DND-41 (cell line): ENCODE data around the gene DCTPP1.

Experiments used
- ATAC-seq: fragments of 200-7000 bp; cut with Tn5 transposase; 3 replicates; pipeline ENCODE4 v1.9.1; 2021; ENCODE audit warnings: low read depth; ENCODE audit not compliant: insufficient read depth
- DNase-seq: peaks from one replicate; pipeline ENCODE4 v3.0.0-alpha.2; 2020
- H2AFZ ChIP-seq: 2 replicates; pipeline ENCODE4 v1.6.0; 2012; ENCODE audit warnings: low read depth, low read length
- H3K27ac ChIP-seq: 2 replicates; pipeline ENCODE4 v1.5.1; 2012; ENCODE audit warnings: low read length, inconsistent platforms
- H3K27me3 ChIP-seq: fragments of 200-600 bp; sonication (generic); 2 replicates; pipeline ENCODE4 v1.6.0; 2012; ENCODE audit warnings: low read length, mild to moderate bottlenecking, inconsistent platforms; ENCODE audit not compliant: insufficient read depth, poor library complexity
- H3K36me3 ChIP-seq: 2 replicates; pipeline ENCODE4 v1.5.1; 2012; ENCODE audit warnings: low read length, inconsistent platforms; ENCODE audit not compliant: insufficient read depth
- H3K4me1 ChIP-seq: 2 replicates; pipeline ENCODE4 v1.5.1; 2012; ENCODE audit warnings: mild to moderate bottlenecking, low read length; ENCODE audit not compliant: insufficient read depth
- H3K4me2 ChIP-seq: 2 replicates; pipeline ENCODE4 v1.6.0; 2012; ENCODE audit warnings: mild to moderate bottlenecking, moderate library complexity, low read length, inconsistent platforms; ENCODE audit not compliant: insufficient read depth
- H3K4me3 ChIP-seq, 2 experiments: fragments of 200-600 bp in 1 of 2; shearing (Covaris generic) in 1 of 2; 2 replicates each; pipeline ENCODE4 v1.5.1; 2012 to 2016; ENCODE audit warnings: inconsistent platforms in 2 of 2, low read length in 2 of 2, mild to moderate bottlenecking in 2 of 2, low read depth in 1 of 2, moderate library complexity in 1 of 2
- H3K79me2 ChIP-seq: 2 replicates; pipeline ENCODE4 v1.6.0; 2012; ENCODE audit warnings: low read length, inconsistent platforms; ENCODE audit not compliant: insufficient read depth
- H3K9ac ChIP-seq: 2 replicates; pipeline ENCODE4 v1.6.0; 2012; ENCODE audit warnings: low read depth, mild to moderate bottlenecking, inconsistent platforms, low read length, moderate library complexity
- H3K9me3 ChIP-seq: 2 replicates; pipeline ENCODE4 v1.5.1; 2012; ENCODE audit warnings: low read length, moderate library complexity, mild to moderate bottlenecking, inconsistent platforms; ENCODE audit not compliant: insufficient read depth, severe bottlenecking
- H4K20me1 ChIP-seq: 2 replicates; pipeline ENCODE4 v1.6.0; 2012; ENCODE audit warnings: low read length; ENCODE audit not compliant: insufficient read depth
- CTCF ChIP-seq: IDR thresholded peaks from 2 replicates; pipeline ENCODE4 v1.5.1; 2012; ENCODE audit warnings: borderline replicate concordance, low read length, moderate library complexity, mild to moderate bottlenecking; ENCODE audit not compliant: poor library complexity, severe bottlenecking; ENCODE audit errors: extremely low read depth
- EZH2 ChIP-seq: IDR thresholded peaks from 3 replicates; pipeline ENCODE4 v1.6.1; 2012; ENCODE audit warnings: borderline replicate concordance, low read depth, mild to moderate bottlenecking, moderate library complexity, low read length, inconsistent platforms; ENCODE audit not compliant: severe bottlenecking

DCTPP1 gene

GRCh38 chr16:30417529-30418349, 12.1 kb downstream of the DCTPP1 start:
- ATAC-seq (peak; percentile 87), DNase-seq (peak; percentile 91)
- Histone ChIP-seq H3K27me3 (no peaks in the 10 kb centered on the region), H3K4me3 (peak overlapping the region; percentile 30 to 70; a peak in 3 of 4 replicates), H2AFZ (peak overlapping the region; percentile 88), H3K4me2 (peak overlapping the region; percentile 87), H3K79me2 (peaks cover 27% of the 10 kb centered on the region; the same call in 1 of the 2 replicates), H3K4me1 (peaks cover 24% of the 10 kb centered on the region), H4K20me1 (peaks cover 11% of the 10 kb centered on the region; the same call in 1 of the 2 replicates), H3K9ac (peak overlapping the region; percentile 74), H3K27ac (peak overlapping the region; percentile 87), H3K36me3 (peaks cover 48% of the 10 kb centered on the region), H3K9me3 (no peaks in the 10 kb centered on the region)
- TF ChIP-seq EZH2 (no peak), CTCF (peak; percentile 7)

- Histone ChIP-seq H2AFZ (peak overlapping the region; percentile 88), H3K9me3 (no peaks in the 10 kb centered on the region), H4K20me1 (peaks cover 11% of the 10 kb centered on the region; the same call in 1 of the 2 replicates), H3K4me3 (peak overlapping the region in 1 of 2 experiments; percentile 70; a peak in 2 of 4 replicates), H3K4me1 (peaks cover 33% of the 10 kb centered on the region), H3K4me2 (peak overlapping the region; percentile 87), H3K27ac (peak overlapping the region; percentile 87; the same call in 1 of the 2 replicates), H3K36me3 (peaks cover 48% of the 10 kb centered on the region), H3K9ac (peak overlapping the region; percentile 74), H3K27me3 (no peaks in the 10 kb centered on the region), H3K79me2 (peaks cover 32% of the 10 kb centered on the region)
- DNase-seq (no peak), ATAC-seq (no peak)
- no peak for TF ChIP-seq EZH2
- no peak for TF ChIP-seq CTCF
These were observed 13.0 kb downstream of the DCTPP1 start for GRCh38 chr16:30416624-30417528.

- Histone ChIP-seq H3K27ac (peak overlapping the region; percentile 22; the same call in 1 of the 2 replicates), H3K4me1 (peaks cover 40% of the 10 kb centered on the region), H3K27me3 (no peaks in the 10 kb centered on the region), H3K9ac (0 out of 2 replicates have a peak overlapping the region, but pooled peaks have one; percentile 10), H3K9me3 (no peaks in the 10 kb centered on the region), H4K20me1 (peaks cover 11% of the 10 kb centered on the region; the same call in 1 of the 2 replicates), H3K4me3 (no peak overlapping the region), H3K36me3 (peaks cover 51% of the 10 kb centered on the region), H3K79me2 (peaks cover 39% of the 10 kb centered on the region), H2AFZ (no peak overlapping the region), H3K4me2 (no peak overlapping the region)
- ATAC-seq, result no peak
- DNase-seq, result no peak
- TF ChIP-seq CTCF (no peak), EZH2 (no peak)
These were observed 13.7 kb downstream of the DCTPP1 start for GRCh38 chr16:30416047-30416603.
